HepG2 (cell line): ENCODE results near the gene ACSS2. TPM values are rescaled to one million over a fixed set of nuclear protein-coding genes. Genes with fewer than 3 reads are reported as not detected.
A peak's percentile ranks its signal among the peaks of the same experiment; 100 is the strongest.

Experiments used
- KDM3A ChIP-seq: IDR thresholded peaks from 2 replicates; pipeline ENCODE4 v1.6.1; 2018; ENCODE audit warnings: low read depth, missing compliant biosample characterization
- KLF13 ChIP-seq: sonication (generic); formaldehyde crosslinking; IDR thresholded peaks from 2 replicates; pipeline ENCODE4 v1.4.0; 2020; ENCODE audit warnings: mild to moderate bottlenecking, missing genetic modification reagents
- MED1 ChIP-seq: sonication (generic); formaldehyde crosslinking; IDR thresholded peaks from 2 replicates; pipeline ENCODE4 v1.4.0; 2020; ENCODE audit warnings: missing genetic modification reagents
- MYNN ChIP-seq: sonication (generic); formaldehyde crosslinking; IDR thresholded peaks from 2 replicates; pipeline ENCODE4 v1.4.0; 2020; ENCODE audit warnings: mild to moderate bottlenecking, low read depth, missing genetic modification reagents
- NFKBIZ ChIP-seq: IDR thresholded peaks from 2 replicates; pipeline ENCODE4 v1.6.1; 2018; ENCODE audit warnings: missing genetic modification reagents, missing compliant biosample characterization
- PITX1 ChIP-seq: sonication (generic); formaldehyde crosslinking; IDR thresholded peaks from 2 replicates; pipeline ENCODE4 v1.5.1; 2020; ENCODE audit warnings: mild to moderate bottlenecking, missing genetic modification reagents
- PLRG1 ChIP-seq: fragments of 450-650 bp; conservative IDR thresholded peaks from 2 replicates; pipeline ENCODE4 v1.6.1; 2016
- RARG ChIP-seq: sonication (generic); formaldehyde crosslinking; IDR thresholded peaks from 2 replicates; pipeline ENCODE4 v1.4.0; 2020; ENCODE audit warnings: low read depth, mild to moderate bottlenecking, missing genetic modification reagents
- SP2 ChIP-seq: sonication (generic); formaldehyde crosslinking; IDR thresholded peaks from 2 replicates; pipeline ENCODE4 v1.5.1; 2020; ENCODE audit warnings: mild to moderate bottlenecking, missing genetic modification reagents
- TGIF2 ChIP-seq: IDR thresholded peaks from 2 replicates; pipeline ENCODE4 v1.6.1; 2016; ENCODE audit warnings: control low read depth, missing compliant biosample characterization
- ZMYM3 ChIP-seq: sonication (generic); formaldehyde crosslinking; IDR thresholded peaks from 2 replicates; pipeline ENCODE4 v1.5.1; 2020; ENCODE audit warnings: mild to moderate bottlenecking, missing genetic modification reagents
- ZNF138 ChIP-seq: sonication (generic); formaldehyde crosslinking; IDR thresholded peaks from 2 replicates; pipeline ENCODE4 v1.5.0; 2020; ENCODE audit warnings: mild to moderate bottlenecking, low read depth, missing genetic modification reagents
- ZNF263 ChIP-seq: sonication (generic); formaldehyde crosslinking; IDR thresholded peaks from 2 replicates; pipeline ENCODE4 v1.4.0; 2020; ENCODE audit warnings: missing genetic modification reagents
- ZNF382 ChIP-seq: sonication (generic); formaldehyde crosslinking; IDR thresholded peaks from 2 replicates; pipeline ENCODE4 v1.5.0; 2020; ENCODE audit warnings: missing genetic modification reagents, mild to moderate bottlenecking, borderline replicate concordance
- ZNF451 ChIP-seq: sonication (generic); formaldehyde crosslinking; IDR thresholded peaks from 2 replicates; pipeline ENCODE4 v1.5.0; 2020; ENCODE audit warnings: mild to moderate bottlenecking, missing genetic modification reagents
- ZNF660 ChIP-seq: sonication (generic); formaldehyde crosslinking; IDR thresholded peaks from 2 replicates; pipeline ENCODE4 v1.5.1; 2020; ENCODE audit warnings: mild to moderate bottlenecking, low read depth, missing genetic modification reagents, borderline replicate concordance
- ZNF75D ChIP-seq: sonication (generic); formaldehyde crosslinking; IDR thresholded peaks from 2 replicates; pipeline ENCODE4 v1.8.1; 2023; ENCODE audit warnings: missing genetic modification reagents, mild to moderate bottlenecking, borderline replicate concordance
- ZNF761 ChIP-seq: sonication (generic); formaldehyde crosslinking; conservative IDR thresholded peaks from 2 replicates; pipeline ENCODE4 v1.4.0; 2020; ENCODE audit warnings: mild to moderate bottlenecking, missing genetic modification reagents
- polyA plus RNA-seq, 8 experiments: library from polyadenylated mRNA; depleted of rRNA in 3 of 8; stranded (reverse) in 7 of 8; unstranded in 1 of 8; fragments of >200 nt; fragmentation: Illumina TruSeq in 4 of 8; extraction: Trizol in 4 of 8; gene quantifications; 2 replicates each; pipeline versions ENCODE4 v1.2.1 to v1.2.3, GENCODE V29; 2011 to 2016; ENCODE audit warnings: low read depth in 4 of 8, missing spikeins in 1 of 8, mixed read lengths in 1 of 8; ENCODE audit not compliant: insufficient read depth in 1 of 8
- total RNA-seq, 5 experiments: library from RNA; depleted of rRNA; stranded (reverse); fragments of >200 nt; fragmentation: Illumina TruSeq; extraction: Trizol; gene quantifications; 2 replicates each; pipeline ENCODE4 v1.2.3, GENCODE V29; 2016; ENCODE audit warnings: low read depth in 1 of 5
- TF ChIP-seq, protein P1 (sequence below), 2 experiments: sonication (generic) in 1 of 2; formaldehyde crosslinking in 1 of 2; IDR thresholded peaks; 2 replicates each; pipeline versions ENCODE4 v1.4.0 to v1.6.1; 2016 to 2020; ENCODE audit warnings: borderline replicate concordance in 1 of 2, low read depth in 1 of 2, mild to moderate bottlenecking in 1 of 2, missing genetic modification reagents in 1 of 2
- TF ChIP-seq, protein P2 (sequence below): conservative IDR thresholded peaks from 2 replicates; pipeline ENCODE4 v1.6.1; 2018; ENCODE audit warnings: missing genetic modification reagents
- TF ChIP-seq, protein P3 (sequence below): sonication (generic); formaldehyde crosslinking; conservative IDR thresholded peaks from 2 replicates; pipeline ENCODE4 v1.5.0; 2020; ENCODE audit warnings: missing genetic modification reagents

Gene ACSS2
- total and polyA plus RNA-seq, 2 of the 13 experiments (the other 11 are each of a cell fraction or from before 2014, with no cell fraction given): 72.8 to 89.7 TPM

DNA sequence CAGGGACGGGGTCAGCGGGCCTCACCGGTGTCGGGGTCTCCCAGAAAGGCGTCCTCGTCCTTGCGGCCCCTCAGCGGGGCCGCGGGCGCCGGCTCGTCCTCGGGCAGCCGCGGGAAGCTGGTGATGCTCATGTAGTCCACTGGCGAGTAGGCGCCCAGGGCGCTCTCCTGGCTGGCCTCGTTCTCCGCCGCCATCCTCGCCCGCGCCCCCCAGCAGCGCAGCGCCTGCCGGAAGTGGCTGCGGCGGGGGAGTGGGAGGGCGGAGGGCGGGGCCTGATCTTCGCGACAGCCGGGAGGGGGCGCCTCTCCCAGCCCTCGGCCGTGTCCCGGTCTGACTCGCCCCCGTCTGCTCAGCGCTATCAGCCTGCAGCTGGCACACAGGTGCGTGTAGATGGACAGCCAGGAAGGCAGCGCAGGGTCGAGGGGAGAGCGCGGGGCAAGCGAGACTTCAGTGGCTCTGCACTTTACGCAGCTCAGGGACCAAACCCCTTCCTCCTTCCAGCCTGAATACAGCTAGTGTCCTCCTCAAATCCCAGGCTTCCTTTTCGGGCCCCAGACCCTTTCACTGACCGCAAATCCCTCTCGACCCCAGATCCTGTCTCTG is 3.7 kb upstream of the ACSS2 start, which contains the start of gene GGT7 (continued):
- TF ChIP-seq, protein P1, sequence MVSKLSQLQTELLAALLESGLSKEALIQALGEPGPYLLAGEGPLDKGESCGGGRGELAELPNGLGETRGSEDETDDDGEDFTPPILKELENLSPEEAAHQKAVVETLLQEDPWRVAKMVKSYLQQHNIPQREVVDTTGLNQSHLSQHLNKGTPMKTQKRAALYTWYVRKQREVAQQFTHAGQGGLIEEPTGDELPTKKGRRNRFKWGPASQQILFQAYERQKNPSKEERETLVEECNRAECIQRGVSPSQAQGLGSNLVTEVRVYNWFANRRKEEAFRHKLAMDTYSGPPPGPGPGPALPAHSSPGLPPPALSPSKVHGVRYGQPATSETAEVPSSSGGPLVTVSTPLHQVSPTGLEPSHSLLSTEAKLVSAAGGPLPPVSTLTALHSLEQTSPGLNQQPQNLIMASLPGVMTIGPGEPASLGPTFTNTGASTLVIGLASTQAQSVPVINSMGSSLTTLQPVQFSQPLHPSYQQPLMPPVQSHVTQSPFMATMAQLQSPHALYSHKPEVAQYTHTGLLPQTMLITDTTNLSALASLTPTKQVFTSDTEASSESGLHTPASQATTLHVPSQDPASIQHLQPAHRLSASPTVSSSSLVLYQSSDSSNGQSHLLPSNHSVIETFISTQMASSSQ (IDR thresholded peaks at IDR 0.05; ENCODE audit: low read depth): no peak
- TF ChIP-seq, protein P1 (CRISPR knock-in tag; IDR thresholded peaks at IDR 0.05; ENCODE audit: borderline replicate concordance): peak; percentile 66; the same call in 1 of the 2 replicates
- TF ChIP-seq KLF13 (peak; percentile 71; the same call in 1 of the 2 replicates), MED1 (CRISPR knock-in tag) (peak; percentile 84), ZNF138 (no peak; the same call in 1 of the 2 replicates), ZNF761 (CRISPR knock-in tag) (peak; percentile 71), RARG (CRISPR knock-in tag) (no peak), ZNF660 (CRISPR knock-in tag) (0 out of 2 replicates have a peak, but pooled peaks have one; percentile 80), ZNF382 (CRISPR knock-in tag) (no peak), ZNF451 (peak; percentile 98), MYNN (CRISPR knock-in tag) (peak; percentile 66; the same call in 1 of the 2 replicates), SP2 (CRISPR knock-in tag) (peak; percentile 47; the same call in 1 of the 2 replicates), ZMYM3 (CRISPR knock-in tag) (peak; percentile 75; the same call in 1 of the 2 replicates), PLRG1 (no peak), KDM3A (CRISPR knock-in tag) (peak; percentile 97), ZNF75D (no peak), NFKBIZ (CRISPR knock-in tag) (peak; percentile 64), PITX1 (CRISPR knock-in tag) (0 out of 2 replicates have a peak, but pooled peaks have one; percentile 44), ZNF263 (CRISPR knock-in tag) (peak; percentile 9; the same call in 1 of the 2 replicates), TGIF2 (CRISPR knock-in tag) (peak; percentile 95; the same call in 1 of the 2 replicates)
- TF ChIP-seq, protein P2, sequence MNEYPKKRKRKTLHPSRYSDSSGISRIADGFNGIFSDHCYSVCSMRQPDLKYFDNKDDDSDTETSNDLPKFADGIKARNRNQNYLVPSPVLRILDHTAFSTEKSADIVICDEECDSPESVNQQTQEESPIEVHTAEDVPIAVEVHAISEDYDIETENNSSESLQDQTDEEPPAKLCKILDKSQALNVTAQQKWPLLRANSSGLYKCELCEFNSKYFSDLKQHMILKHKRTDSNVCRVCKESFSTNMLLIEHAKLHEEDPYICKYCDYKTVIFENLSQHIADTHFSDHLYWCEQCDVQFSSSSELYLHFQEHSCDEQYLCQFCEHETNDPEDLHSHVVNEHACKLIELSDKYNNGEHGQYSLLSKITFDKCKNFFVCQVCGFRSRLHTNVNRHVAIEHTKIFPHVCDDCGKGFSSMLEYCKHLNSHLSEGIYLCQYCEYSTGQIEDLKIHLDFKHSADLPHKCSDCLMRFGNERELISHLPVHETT: peak; percentile 72
- TF ChIP-seq, protein P3, sequence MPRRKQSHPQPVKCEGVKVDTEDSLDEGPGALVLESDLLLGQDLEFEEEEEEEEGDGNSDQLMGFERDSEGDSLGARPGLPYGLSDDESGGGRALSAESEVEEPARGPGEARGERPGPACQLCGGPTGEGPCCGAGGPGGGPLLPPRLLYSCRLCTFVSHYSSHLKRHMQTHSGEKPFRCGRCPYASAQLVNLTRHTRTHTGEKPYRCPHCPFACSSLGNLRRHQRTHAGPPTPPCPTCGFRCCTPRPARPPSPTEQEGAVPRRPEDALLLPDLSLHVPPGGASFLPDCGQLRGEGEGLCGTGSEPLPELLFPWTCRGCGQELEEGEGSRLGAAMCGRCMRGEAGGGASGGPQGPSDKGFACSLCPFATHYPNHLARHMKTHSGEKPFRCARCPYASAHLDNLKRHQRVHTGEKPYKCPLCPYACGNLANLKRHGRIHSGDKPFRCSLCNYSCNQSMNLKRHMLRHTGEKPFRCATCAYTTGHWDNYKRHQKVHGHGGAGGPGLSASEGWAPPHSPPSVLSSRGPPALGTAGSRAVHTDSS (CRISPR knock-in tag): no peak
